Measurements from ENCODE around the gene BMP8B.
"Not testable (repeated sequence)": the region's sequence is repeated elsewhere in the genome, so short reads cannot be mapped to it uniquely, and the experiment has no call there.

The BMP8B gene

DNA sequence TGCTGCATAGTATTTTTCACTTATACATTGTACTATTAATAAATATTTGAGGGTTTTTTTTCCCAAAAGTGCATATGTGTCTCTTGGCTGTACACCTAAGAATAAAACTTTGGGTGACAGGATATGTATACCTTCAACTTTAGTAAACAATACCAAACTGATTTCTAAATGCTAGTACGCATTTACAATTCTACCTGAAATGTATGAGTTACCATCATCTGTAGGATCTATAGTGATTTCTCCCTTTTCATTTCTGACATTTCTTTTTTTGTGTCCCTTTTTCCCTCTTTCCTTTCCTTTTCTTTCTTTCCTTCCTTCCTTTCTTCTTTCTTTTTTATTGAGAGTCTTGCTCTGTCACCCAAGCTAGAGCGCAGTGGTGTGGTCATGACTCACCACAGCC lies 16.7 kb upstream of the BMP8B start:
- H3K27ac ChIP-seq: no peak overlapping the region
- TF ChIP-seq ZFX (IDR thresholded peaks at IDR 0.05): no peak
- TF ChIP-seq, protein P1, sequence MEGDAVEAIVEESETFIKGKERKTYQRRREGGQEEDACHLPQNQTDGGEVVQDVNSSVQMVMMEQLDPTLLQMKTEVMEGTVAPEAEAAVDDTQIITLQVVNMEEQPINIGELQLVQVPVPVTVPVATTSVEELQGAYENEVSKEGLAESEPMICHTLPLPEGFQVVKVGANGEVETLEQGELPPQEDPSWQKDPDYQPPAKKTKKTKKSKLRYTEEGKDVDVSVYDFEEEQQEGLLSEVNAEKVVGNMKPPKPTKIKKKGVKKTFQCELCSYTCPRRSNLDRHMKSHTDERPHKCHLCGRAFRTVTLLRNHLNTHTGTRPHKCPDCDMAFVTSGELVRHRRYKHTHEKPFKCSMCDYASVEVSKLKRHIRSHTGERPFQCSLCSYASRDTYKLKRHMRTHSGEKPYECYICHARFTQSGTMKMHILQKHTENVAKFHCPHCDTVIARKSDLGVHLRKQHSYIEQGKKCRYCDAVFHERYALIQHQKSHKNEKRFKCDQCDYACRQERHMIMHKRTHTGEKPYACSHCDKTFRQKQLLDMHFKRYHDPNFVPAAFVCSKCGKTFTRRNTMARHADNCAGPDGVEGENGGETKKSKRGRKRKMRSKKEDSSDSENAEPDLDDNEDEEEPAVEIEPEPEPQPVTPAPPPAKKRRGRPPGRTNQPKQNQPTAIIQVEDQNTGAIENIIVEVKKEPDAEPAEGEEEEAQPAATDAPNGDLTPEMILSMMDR (conservative IDR thresholded peaks at IDR 0.05): no peak

DNA sequence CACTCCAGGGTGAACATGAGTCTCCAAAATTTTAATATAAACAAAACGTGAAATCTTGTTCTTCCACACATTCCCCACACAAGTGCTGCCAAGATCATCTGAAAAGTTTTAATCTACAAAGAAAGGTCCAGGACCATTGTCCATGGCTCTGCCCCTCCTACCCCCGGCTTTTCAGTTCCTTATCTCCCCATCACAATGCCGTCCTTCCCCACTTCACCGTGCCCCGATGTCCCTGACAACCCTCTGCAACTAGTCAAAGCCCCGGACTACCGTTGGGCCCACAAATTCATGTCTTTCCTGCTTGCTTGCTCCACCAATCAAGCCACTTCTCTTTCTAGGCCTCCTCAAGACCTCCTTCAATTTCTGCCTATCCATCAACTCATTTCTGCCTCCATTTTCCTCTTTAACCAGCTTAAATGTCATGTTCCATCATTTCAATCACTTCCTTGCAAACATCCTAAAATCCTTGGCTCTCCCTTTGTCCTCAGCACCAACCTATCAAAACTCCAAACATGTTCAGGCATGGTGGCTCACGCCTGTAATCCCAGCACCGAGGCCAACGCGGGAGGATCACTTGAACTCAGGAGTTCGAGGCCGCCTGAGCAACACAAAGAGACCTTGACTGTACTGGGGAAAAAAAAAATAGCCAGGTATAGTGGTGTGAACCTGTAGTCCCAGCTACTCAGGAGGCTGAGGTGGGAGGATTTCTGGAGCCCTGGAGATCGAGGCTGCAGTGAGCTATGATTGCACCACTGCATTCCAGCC lies 14.0 kb upstream of the BMP8B start:
- TF ChIP-seq, protein P1 (conservative IDR thresholded peaks at IDR 0.05): no peak
- no peak for TF ChIP-seq ZFX (IDR thresholded peaks at IDR 0.05)
- no peak overlapping the region for H3K27ac ChIP-seq

DNA sequence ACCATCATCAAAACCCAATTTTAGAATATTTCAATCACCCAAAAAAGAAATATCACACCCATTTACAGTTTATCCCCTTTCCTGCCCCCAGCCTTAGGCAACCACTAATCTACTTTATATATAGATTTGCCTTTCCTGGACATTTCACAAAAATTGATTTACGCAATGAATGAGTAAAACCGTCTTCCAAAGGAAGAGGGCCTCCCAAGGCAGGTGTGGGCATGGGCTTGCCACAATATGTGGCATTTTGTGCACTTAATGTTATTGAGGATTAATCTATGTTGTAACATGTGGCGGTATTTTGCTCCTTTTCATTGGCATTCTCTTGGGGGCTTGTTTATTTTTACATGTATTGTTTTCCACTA lies 11.8 kb upstream of the BMP8B start:
- TF ChIP-seq, protein P1 (conservative IDR thresholded peaks at IDR 0.05): no peak
- TF ChIP-seq ZFX (IDR thresholded peaks at IDR 0.05): no peak
- no peak overlapping the region for H3K27ac ChIP-seq

DNA sequence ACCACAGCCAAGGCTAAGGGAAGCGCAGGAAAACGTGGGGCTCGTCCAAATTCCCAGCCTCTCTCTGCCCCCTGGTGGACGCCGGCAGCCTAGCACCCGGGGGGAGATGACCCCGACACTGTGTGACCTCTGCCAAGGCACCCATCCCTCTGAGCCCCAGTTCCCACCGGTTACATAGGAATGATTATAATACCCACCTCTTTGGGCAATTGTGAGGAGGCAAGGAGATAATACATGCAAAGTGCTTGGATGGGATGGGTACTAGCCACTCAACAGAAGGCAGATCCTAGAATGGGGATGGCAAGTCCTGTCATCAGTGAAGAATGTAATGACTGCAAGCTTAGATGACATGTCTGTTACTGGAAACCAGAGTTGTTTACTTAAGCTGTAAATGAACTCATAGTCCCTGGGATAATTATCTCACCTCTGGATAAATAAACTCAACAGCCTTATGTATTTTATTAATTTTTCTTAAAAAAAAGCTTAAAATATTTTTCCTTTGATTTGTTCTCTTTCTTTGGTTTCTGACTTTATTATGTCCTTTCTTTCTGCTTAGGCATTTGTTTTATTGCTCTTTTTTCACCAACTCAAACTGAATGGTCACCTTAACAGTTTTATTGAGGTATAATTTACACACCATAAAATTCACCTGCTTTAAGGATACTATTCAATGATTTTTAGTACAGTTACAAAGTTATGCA lies 11.3 kb upstream of the BMP8B start:
- no peak overlapping the region for H3K27ac ChIP-seq
- no peak for TF ChIP-seq ZFX (IDR thresholded peaks at IDR 0.05)
- TF ChIP-seq, protein P1 (conservative IDR thresholded peaks at IDR 0.05): peak; percentile 96

DNA sequence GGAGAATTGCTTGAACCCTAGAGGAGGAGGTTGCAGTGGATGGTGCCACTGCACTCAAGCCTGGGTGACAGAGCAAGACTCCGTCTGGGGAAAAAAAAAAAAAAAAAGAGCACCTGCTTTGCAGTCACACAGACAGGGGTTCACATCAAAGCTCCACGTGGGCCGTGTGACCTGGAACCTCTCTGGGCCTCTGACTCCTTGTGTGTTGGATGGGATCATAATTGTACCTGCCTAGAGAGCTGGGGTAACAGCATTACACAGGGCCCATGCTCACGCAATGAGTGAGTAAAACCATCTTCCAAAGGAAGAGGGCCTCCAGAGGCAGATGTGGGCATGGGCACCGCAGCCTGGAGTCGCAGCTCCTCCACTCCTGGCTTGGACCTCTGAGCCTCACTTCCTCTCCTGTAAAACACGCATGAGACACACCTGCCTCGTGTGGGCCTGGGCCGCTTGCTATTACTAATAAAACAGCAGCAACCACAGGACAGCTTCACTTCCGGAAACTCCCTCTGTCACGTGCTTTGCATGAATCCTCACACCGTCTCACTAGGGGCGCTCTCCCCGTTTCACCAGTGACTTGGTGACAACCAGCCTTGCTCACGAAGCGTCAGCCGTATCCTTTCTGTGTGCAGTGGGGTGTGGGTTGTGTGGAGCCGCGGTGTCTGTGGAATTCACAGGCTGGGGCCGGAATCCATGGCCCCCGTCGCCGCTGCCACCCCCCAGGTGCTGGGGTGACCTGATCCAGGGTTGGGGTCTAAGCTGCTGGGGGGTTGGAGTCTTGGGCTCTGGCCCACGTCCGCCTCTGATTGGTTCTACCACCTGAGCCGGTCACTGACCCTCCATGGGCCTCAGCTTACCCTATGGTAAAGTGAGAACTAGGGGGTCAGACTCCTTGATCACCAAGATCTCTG lies 10.4 kb upstream of the BMP8B start:
- H3K27ac ChIP-seq: not testable (repeated sequence)

DNA sequence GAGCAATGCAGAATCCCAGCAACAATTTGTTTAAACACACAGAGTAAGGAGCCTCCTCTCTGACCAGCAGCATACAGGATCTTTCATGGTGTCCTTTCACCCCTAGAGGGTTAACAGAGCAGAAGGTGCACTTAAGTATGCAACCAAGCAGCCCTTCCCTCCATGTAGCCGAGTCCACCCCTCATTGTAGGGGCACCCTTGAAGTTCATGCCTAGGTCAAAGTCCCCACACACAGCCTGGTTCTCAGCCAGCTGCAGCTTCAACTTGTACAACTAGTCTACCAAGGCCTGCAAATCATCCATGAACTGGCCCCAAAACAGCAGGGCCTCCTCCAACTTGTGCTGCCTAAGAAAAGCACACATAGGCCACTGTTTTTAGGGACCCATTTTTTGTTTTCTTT lies 7.0 kb upstream of the BMP8B start:
- H3K27ac ChIP-seq: no peak overlapping the region
- TF ChIP-seq, protein P1 (conservative IDR thresholded peaks at IDR 0.05): no peak
- TF ChIP-seq ZFX (IDR thresholded peaks at IDR 0.05): no peak

DNA sequence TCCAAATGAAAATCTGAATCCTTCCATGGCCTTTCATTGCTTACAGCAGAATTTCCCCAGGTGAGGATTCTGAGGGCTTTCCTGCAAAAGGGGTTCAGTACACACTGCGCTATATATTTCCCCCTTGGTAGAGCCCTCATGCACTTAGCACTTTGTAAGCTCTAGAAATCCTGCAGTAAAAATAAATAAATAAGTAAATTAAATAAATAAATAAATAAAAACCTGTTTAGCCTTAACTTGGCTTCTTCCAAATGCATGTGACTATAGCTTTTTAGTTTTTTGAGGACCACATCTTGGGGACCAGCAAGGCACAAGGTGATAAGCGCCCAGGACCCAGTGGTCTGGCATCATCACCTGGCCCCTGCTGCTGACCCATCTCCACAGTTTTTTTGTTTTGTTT lies 3.2 kb upstream of the BMP8B start:
- TF ChIP-seq ZFX (IDR thresholded peaks at IDR 0.05): no peak
- TF ChIP-seq, protein P1 (conservative IDR thresholded peaks at IDR 0.05): no peak
- no peak overlapping the region for H3K27ac ChIP-seq
